PC-3 (cell line): ENCODE measurements around the gene SLC44A5. TPM values are rescaled to one million over a fixed set of nuclear protein-coding genes. Genes with fewer than 3 reads are reported as not detected.

Experiments
- ATAC-seq: fragments of 200-7000 bp; cut with Tn5 transposase; 2 replicates; pipeline ENCODE4 v1.9.1; 2020; ENCODE audit warnings: mild to moderate bottlenecking, moderate library complexity
- BruUV-seq: library from RNA; stranded (reverse); fragments of 400-500 nt; replicated peaks from 2 replicates; lab custom pipeline; 2021; lab: Mats Ljungman, UMichigan
- CTCF ChIA-PET: fragments of 300-600 bp; sonication (Branson Sonifier 250); formaldehyde crosslinking; loops from one replicate; lab custom pipeline; 2022; ENCODE audit warnings: antibody characterized with exemption; lab: Charles Lee
- POLR2A ChIA-PET: fragments of 300-600 bp; sonication (Branson Sonifier 250); formaldehyde crosslinking; loops from one replicate; lab custom pipeline; 2022; ENCODE audit warnings: antibody characterized with exemption; ENCODE audit not compliant: unreplicated experiment; lab: Charles Lee
- DNase-seq: peaks from one replicate; pipeline ENCODE4 v3.0.0-alpha.2; 2015
- H2AFZ ChIP-seq: fragments of 300-600 bp; sonication (generic); 2 replicates; pipeline ENCODE4 v1.6.0; 2016; ENCODE audit warnings: antibody characterized with exemption, low read length
- H3F3A ChIP-seq: fragments of 300-600 bp; sonication (generic); one replicate; pipeline ENCODE4 v1.6.0; 2017; ENCODE audit warnings: antibody characterized with exemption, low read length, control low read depth, mild to moderate bottlenecking; ENCODE audit not compliant: unreplicated experiment
- H3K27ac ChIP-seq: fragments of 300-600 bp; sonication (generic); 2 replicates; pipeline ENCODE4 v1.5.1; 2016; ENCODE audit warnings: mild to moderate bottlenecking, low read length
- H3K27me3 ChIP-seq: fragments of 300-600 bp; sonication (generic); 2 replicates; pipeline ENCODE4 v1.6.1; 2016; ENCODE audit warnings: low read length, mixed read lengths
- H3K36me3 ChIP-seq: fragments of 300-600 bp; sonication (generic); 2 replicates; pipeline ENCODE4 v1.6.1; 2016; ENCODE audit warnings: low read depth, mixed run types, low read length, mixed read lengths
- H3K4me1 ChIP-seq: fragments of 300-600 bp; sonication (generic); 2 replicates; pipeline ENCODE4 v1.5.1; 2016; ENCODE audit warnings: low read length; ENCODE audit not compliant: insufficient read depth
- H3K4me2 ChIP-seq: fragments of 300-600 bp; sonication (generic); 2 replicates; pipeline ENCODE4 v1.6.0; 2016; ENCODE audit warnings: low read length
- H3K4me3 ChIP-seq: fragments of 300-600 bp; sonication (generic); 2 replicates; pipeline ENCODE4 v1.5.1; 2016; ENCODE audit warnings: mild to moderate bottlenecking, low read length, mixed read lengths
- H3K79me2 ChIP-seq: fragments of 300-600 bp; sonication (generic); 2 replicates; pipeline ENCODE4 v1.6.1; 2017; ENCODE audit warnings: low read length, mixed read lengths
- H3K9ac ChIP-seq: fragments of 300-600 bp; sonication (generic); 2 replicates; pipeline ENCODE4 v1.6.0; 2016; ENCODE audit warnings: mild to moderate bottlenecking, low read length
- H3K9me2 ChIP-seq: fragments of 300-600 bp; sonication (generic); replicated peaks from 2 replicates; pipeline ENCODE4 v1.6.1; 2016; ENCODE audit warnings: mixed run types, low read length, mixed read lengths
- H3K9me3 ChIP-seq: fragments of 300-600 bp; sonication (generic); 2 replicates; pipeline ENCODE4 v1.6.1; 2016; ENCODE audit warnings: low read length, mixed read lengths
- H4K20me1 ChIP-seq: fragments of 300-600 bp; sonication (generic); 2 replicates; pipeline ENCODE4 v1.6.1; 2016; ENCODE audit warnings: low read length, mixed read lengths
- CTCF ChIP-seq: fragments of 300-600 bp; sonication (generic); conservative IDR thresholded peaks from 2 replicates; pipeline ENCODE4 v1.5.1; 2017; ENCODE audit warnings: antibody characterized with exemption, low read depth, mild to moderate bottlenecking, low read length
- EZH2 ChIP-seq: fragments of 300-600 bp; sonication (generic); IDR thresholded peaks from one replicate; pipeline ENCODE4 v1.6.1; 2017; ENCODE audit warnings: antibody characterized with exemption, mild to moderate bottlenecking, low read length; ENCODE audit not compliant: unreplicated experiment
- EZH2phosphoT487 ChIP-seq: fragments of 300-600 bp; sonication (generic); IDR thresholded peaks from 2 replicates; pipeline ENCODE4 v1.6.1; 2018; ENCODE audit warnings: mild to moderate bottlenecking, antibody characterized with exemption, low read length, borderline replicate concordance
- intact Hi-C: fragments of 100-400 bp; cut with micrococcal nuclease; formaldehyde crosslinking; loops from 2 replicates; pipeline ENCODE4 v1.9.0; 2023
- total RNA-seq: library from RNA; depleted of rRNA; stranded (reverse); fragments of >200 nt; gene quantifications from 2 replicates; pipeline ENCODE4 v1.2.3, GENCODE V29; 2014

Gene SLC44A5
- total RNA-seq, 1 experiment from 2014 or later, result not detected

DNA sequence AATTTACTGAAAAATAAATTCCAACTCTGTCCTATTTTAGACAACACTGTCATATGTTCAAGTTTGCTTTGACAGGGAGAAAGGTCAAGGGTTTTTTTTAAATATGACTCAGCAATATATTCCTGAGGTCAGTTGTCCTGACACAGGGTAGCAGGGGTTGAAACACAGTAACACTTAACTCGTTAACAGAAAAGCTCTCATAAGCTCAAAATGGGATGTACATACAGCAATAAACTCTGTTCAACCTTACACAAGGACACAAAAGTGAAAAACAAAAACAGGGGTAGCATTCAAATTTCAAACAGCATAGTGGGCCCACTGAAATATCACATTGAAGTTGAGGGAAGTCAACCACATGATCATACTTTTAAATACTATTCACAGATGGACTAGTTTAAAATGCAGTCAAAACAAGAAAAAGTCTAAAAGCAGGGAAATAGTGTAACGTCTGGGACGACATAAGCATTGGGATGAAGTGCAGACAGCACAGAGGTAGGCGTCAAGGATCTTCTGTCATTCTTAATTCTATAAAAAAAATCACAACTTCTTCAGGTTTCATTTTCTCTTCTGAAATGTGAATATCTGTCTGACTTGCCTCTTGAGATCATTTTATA lies 89.9 kb downstream of the SLC44A5 start:
- DNase-seq, result no peak
- TF ChIP-seq CTCF (no peak), EZH2phosphoT487 (no peak), EZH2 (no peak)
- ATAC-seq, result no peak
- BruUV-seq, result no TSS peak
- Histone ChIP-seq H3K27ac (no peak overlapping the region), H3K9ac (no peak overlapping the region), H3K36me3 (no peaks in the 10 kb centered on the region), H3K27me3 (peaks cover 54% of the 10 kb centered on the region), H3K4me3 (no peak overlapping the region), H3K4me2 (no peak overlapping the region), H3K4me1 (no peaks in the 10 kb centered on the region), H3K9me2 (no peaks in the 10 kb centered on the region), H4K20me1 (no peaks in the 10 kb centered on the region), H3K79me2 (no peaks in the 10 kb centered on the region), H2AFZ (no peak overlapping the region), H3F3A (no peaks in the 10 kb centered on the region), H3K9me3 (no peaks in the 10 kb centered on the region)
- ChIA-PET CTCF (no interaction called here), POLR2A (no interaction called here)
- intact Hi-C loops, result no loop called here

DNA sequence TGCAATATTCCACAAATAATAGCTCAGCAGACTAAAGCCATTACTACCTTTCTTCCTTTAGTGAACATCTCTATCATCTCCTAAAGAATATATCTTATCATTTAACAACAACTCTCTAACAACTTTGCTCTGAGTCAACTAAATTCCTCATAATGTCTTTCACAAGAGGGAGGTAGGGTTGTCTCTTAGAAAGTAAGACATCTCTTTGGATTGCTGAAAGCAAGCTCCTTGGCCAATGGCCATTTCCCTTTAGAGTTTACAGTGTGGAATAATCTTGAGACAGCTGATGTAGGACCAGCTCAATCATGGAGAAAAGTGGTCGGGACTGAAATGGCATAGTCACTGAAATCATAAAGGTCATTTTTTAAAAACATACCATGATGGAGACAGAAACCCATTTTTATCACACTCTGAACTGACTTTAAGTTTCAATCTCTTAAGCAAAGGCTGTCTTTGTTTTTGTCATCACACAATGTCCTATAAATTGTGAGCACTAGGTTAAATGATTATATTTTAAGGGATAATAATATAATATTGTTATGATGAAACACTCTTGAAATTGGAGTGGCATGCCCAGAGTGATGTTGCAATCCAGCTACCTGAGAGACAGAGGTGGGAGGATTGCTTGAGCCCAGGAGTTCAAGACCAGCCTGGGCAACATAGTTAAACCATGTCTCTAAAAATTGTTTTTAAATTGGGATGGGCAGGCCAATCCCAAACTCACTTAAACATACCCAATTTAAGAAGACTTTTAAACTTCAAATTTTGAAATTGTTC lies 91.1 kb downstream of the SLC44A5 start:
- Histone ChIP-seq H3K27me3 (peaks cover 62% of the 10 kb centered on the region), H3K79me2 (no peaks in the 10 kb centered on the region), H4K20me1 (no peaks in the 10 kb centered on the region), H3K4me3 (no peak overlapping the region), H3K27ac (no peak overlapping the region), H3K9me2 (no peaks in the 10 kb centered on the region), H3K9ac (no peak overlapping the region), H3K9me3 (no peaks in the 10 kb centered on the region), H3K4me2 (no peak overlapping the region), H3K36me3 (no peaks in the 10 kb centered on the region), H3K4me1 (no peaks in the 10 kb centered on the region), H3F3A (no peaks in the 10 kb centered on the region), H2AFZ (no peak overlapping the region)
- BruUV-seq, result no TSS peak
- DNase-seq, result no peak
- POLR2A ChIA-PET, result no interaction called here
- CTCF ChIA-PET, result no interaction called here
- ATAC-seq, result no peak
- TF ChIP-seq EZH2 (no peak), EZH2phosphoT487 (no peak), CTCF (no peak)
- intact Hi-C loops, result no loop called here

- Histone ChIP-seq H4K20me1 (no peaks in the 10 kb centered on the region), H3K27ac (no peak overlapping the region), H3K9me2 (no peaks in the 10 kb centered on the region), H3F3A (no peaks in the 10 kb centered on the region), H3K9ac (no peak overlapping the region), H3K4me1 (no peaks in the 10 kb centered on the region), H3K4me3 (no peak overlapping the region), H3K36me3 (no peaks in the 10 kb centered on the region), H3K9me3 (no peaks in the 10 kb centered on the region), H3K79me2 (no peaks in the 10 kb centered on the region), H3K27me3 (peaks cover 63% of the 10 kb centered on the region), H3K4me2 (no peak overlapping the region), H2AFZ (no peak overlapping the region)
- intact Hi-C loops, result no loop called here
- CTCF ChIA-PET, result no interaction called here
- no TSS peak for BruUV-seq
- DNase-seq, result no peak
- ATAC-seq, result no peak
- POLR2A ChIA-PET, result no interaction called here
- TF ChIP-seq EZH2, result no peak
- no peak for TF ChIP-seq CTCF
- no peak for TF ChIP-seq EZH2phosphoT487
Measured at GRCh38 chr1:75518686-75519085, 92.2 kb downstream of the SLC44A5 start.
